ENCODE results near the gene KRTDAP. TPM values are rescaled to one million over a fixed set of nuclear protein-coding genes. Genes with fewer than 3 reads are reported as not detected.
A peak's percentile ranks its signal among the peaks of the same experiment; 100 is the strongest.

Gene KRTDAP
- total and polyA plus RNA-seq, 4 donors, result 0.16 to 0.49 TPM; not detected in 2

- no peaks in the 10 kb centered on the region for H3K9me3 ChIP-seq (ENCODE audit: control insufficient read depth in 4 of 4, insufficient read depth in 3 of 4, low read length in 3 of 4)
- H3K27ac ChIP-seq (ENCODE audit: low read depth in 1 of 2, low read length in 1 of 2), result no peak overlapping the region
- no peak for ATAC-seq (ENCODE audit: insufficient read depth, low FRiP score)
- no peak overlapping the region for H3K4me3 ChIP-seq
- peaks cover 0 to 10% (median 4%) of the 10 kb centered on the region in 5 donors for H3K4me1 ChIP-seq (ENCODE audit: control insufficient read depth in 5 of 5, insufficient read depth in 5 of 5, low read length in 5 of 5)
- WGBS, 2 donors, result 79 to 91% methylated on average over 1 of the region's 1 CpG
- DNase-seq, result no peak
- no peak overlapping the region for H3K9ac ChIP-seq (ENCODE audit: insufficient read depth in 1 of 2, low read length in 2 of 2)
- H3K27me3 ChIP-seq (ENCODE audit: control insufficient read depth in 3 of 3, insufficient read depth in 3 of 3, low read length in 2 of 3), result no peaks in the 10 kb centered on the region
- no peaks in the 10 kb centered on the region for H3K36me3 ChIP-seq (ENCODE audit: control insufficient read depth in 4 of 4, insufficient read depth in 4 of 4, low read length in 4 of 4)
- no peak for TF ChIP-seq CTCF (IDR thresholded peaks at IDR 0.05; ENCODE audit: control extremely low read depth, extremely low read depth)
These were observed 45.5 kb downstream of the KRTDAP start for GRCh38 chr19:35444735-35445134.

GRCh38 chr19:35442091-35442490 is 48.2 kb downstream of the KRTDAP start:
- Histone ChIP-seq H3K9ac (ENCODE audit: insufficient read depth in 1 of 2, low read length in 2 of 2) (no peak overlapping the region), H3K27ac (ENCODE audit: low read depth in 1 of 2, low read length in 1 of 2) (no peak overlapping the region), H3K4me1 (ENCODE audit: control insufficient read depth in 5 of 5, insufficient read depth in 5 of 5, low read length in 5 of 5) (peaks cover under 1 to 22% (median 6%) of the 10 kb centered on the region in 5 donors), H3K36me3 (ENCODE audit: control insufficient read depth in 4 of 4, insufficient read depth in 4 of 4, low read length in 4 of 4) (no peaks in the 10 kb centered on the region), H3K4me3 (no peak overlapping the region), H3K27me3 (ENCODE audit: control insufficient read depth in 3 of 3, insufficient read depth in 3 of 3, low read length in 2 of 3) (no peaks in the 10 kb centered on the region), H3K9me3 (ENCODE audit: control insufficient read depth in 4 of 4, insufficient read depth in 3 of 4, low read length in 3 of 4) (no peaks in the 10 kb centered on the region)
- ATAC-seq (ENCODE audit: insufficient read depth, low FRiP score), result no peak
- TF ChIP-seq CTCF (IDR thresholded peaks at IDR 0.05; ENCODE audit: control extremely low read depth, extremely low read depth), result no peak
- DNase-seq, result no peak
- WGBS, 2 donors, result 20 to 40% methylated on average over 7 of the region's 7 CpGs

GRCh38 chr19:35439921-35440320 is 50.3 kb downstream of the KRTDAP start:
- DNase-seq, result no peak
- Histone ChIP-seq H3K27me3 (ENCODE audit: control insufficient read depth in 3 of 3, insufficient read depth in 3 of 3, low read length in 2 of 3) (no peaks in the 10 kb centered on the region), H3K4me1 (ENCODE audit: control insufficient read depth in 5 of 5, insufficient read depth in 5 of 5, low read length in 5 of 5) (peaks cover 6 to 39% (median 19%) of the 10 kb centered on the region in 5 donors), H3K4me3 (no peak overlapping the region), H3K27ac (ENCODE audit: low read depth in 1 of 2, low read length in 1 of 2) (no peak overlapping the region), H3K9me3 (ENCODE audit: control insufficient read depth in 4 of 4, insufficient read depth in 3 of 4, low read length in 3 of 4) (no peaks in the 10 kb centered on the region), H3K9ac (ENCODE audit: insufficient read depth in 1 of 2, low read length in 2 of 2) (no peak overlapping the region), H3K36me3 (ENCODE audit: control insufficient read depth in 4 of 4, insufficient read depth in 4 of 4, low read length in 4 of 4) (no peaks in the 10 kb centered on the region)
- 92 to 93% methylated on average over 6 of the region's 6 CpGs for WGBS, 2 donors
- TF ChIP-seq CTCF (IDR thresholded peaks at IDR 0.05; ENCODE audit: control extremely low read depth, extremely low read depth), result no peak
- no peak for ATAC-seq (ENCODE audit: insufficient read depth, low FRiP score)

GRCh38 chr19:35438527-35438926 is 51.7 kb downstream of the KRTDAP start:
- DNase-seq (peak in 2 of 3 donors; percentile 33 to 44), ATAC-seq (ENCODE audit: insufficient read depth, low FRiP score) (no peak)
- no peak for TF ChIP-seq CTCF (IDR thresholded peaks at IDR 0.05; ENCODE audit: control extremely low read depth, extremely low read depth)
- Histone ChIP-seq H3K36me3 (ENCODE audit: control insufficient read depth in 4 of 4, insufficient read depth in 4 of 4, low read length in 4 of 4) (no peaks in the 10 kb centered on the region), H3K4me3 (no peak overlapping the region), H3K27me3 (ENCODE audit: control insufficient read depth in 3 of 3, insufficient read depth in 3 of 3, low read length in 2 of 3) (no peaks in the 10 kb centered on the region), H3K27ac (ENCODE audit: low read depth in 1 of 2, low read length in 1 of 2) (no peak overlapping the region), H3K9ac (ENCODE audit: insufficient read depth in 1 of 2, low read length in 2 of 2) (peak overlapping the region in 1 of 2 donors; percentile 1), H3K9me3 (ENCODE audit: control insufficient read depth in 4 of 4, insufficient read depth in 3 of 4, low read length in 3 of 4) (no peaks in the 10 kb centered on the region), H3K4me1 (ENCODE audit: control insufficient read depth in 5 of 5, insufficient read depth in 5 of 5, low read length in 5 of 5) (peaks cover 6 to 53% (median 21%) of the 10 kb centered on the region in 5 donors)
- WGBS, 2 donors, result 57 to 58% methylated on average over 5 of the region's 5 CpGs
